ENCODE measurements around the gene EFCAB14. TPM values are rescaled to one million over a fixed set of nuclear protein-coding genes. Genes with fewer than 3 reads are reported as not detected.

The EFCAB14 gene
- total and polyA plus RNA-seq, 9 of the 15 experiments (the other 6 are each of a cell fraction or from before 2014, with no cell fraction given), result 7.3 to 49.0 (median 37.3) TPM

- no peak for TF ChIP-seq AFF1 (IDR thresholded peaks at IDR 0.05; ENCODE audit: low read depth in 1 of 2, partially characterized antibody in 2 of 2)
- TF ChIP-seq XRCC3 (IDR thresholded peaks at IDR 0.05), result no peak
- no peak for TF ChIP-seq ZNF174 (CRISPR knock-in tag; IDR thresholded peaks at IDR 0.05)
- no peak for TF ChIP-seq PRPF4 (IDR thresholded peaks at IDR 0.05; ENCODE audit: insufficient read depth, low read depth, low read length, poor library complexity, severe bottlenecking)
- TF ChIP-seq ZNF561 (CRISPR knock-in tag; conservative IDR thresholded peaks at IDR 0.05), result no peak
- no peak for TF ChIP-seq ARID3A (IDR thresholded peaks at IDR 0.05; ENCODE audit: borderline replicate concordance, low read depth, low read length)
- TF ChIP-seq CTBP1 (IDR thresholded peaks at IDR 0.05; ENCODE audit: borderline replicate concordance), result peak; percentile 49; the same call in 1 of the 2 replicates
- no peak for TF ChIP-seq RNF2 (IDR thresholded peaks at IDR 0.05)
- TF ChIP-seq CBFB (CRISPR knock-in tag; IDR thresholded peaks at IDR 0.05), result no peak
- TF ChIP-seq TAF9B (IDR thresholded peaks at IDR 0.05; ENCODE audit: partially characterized antibody), result no peak
- no peak for TF ChIP-seq ZNF436 (CRISPR knock-in tag; IDR thresholded peaks at IDR 0.05)
- TF ChIP-seq ZNF134 (CRISPR knock-in tag; conservative IDR thresholded peaks at IDR 0.05), result no peak
- 0 out of 2 replicates have a peak, but pooled peaks have one; percentile 48 for TF ChIP-seq POLR2AphosphoS2 (IDR thresholded peaks at IDR 0.05; ENCODE audit: low read length)
- no peak for TF ChIP-seq MBD1 (CRISPR knock-in tag; IDR thresholded peaks at IDR 0.05)
- TF ChIP-seq ZKSCAN8 (CRISPR knock-in tag; IDR thresholded peaks at IDR 0.05), result no peak
- no peak for TF ChIP-seq GATA2 (CRISPR knock-in tag; IDR thresholded peaks at IDR 0.05)
- TF ChIP-seq IFI16 (CRISPR knock-in tag; IDR thresholded peaks at IDR 0.05), result no peak
- no peak for TF ChIP-seq DLX4 (CRISPR knock-in tag; IDR thresholded peaks at IDR 0.05)
- no peak for TF ChIP-seq KAT7 (CRISPR knock-in tag; IDR thresholded peaks at IDR 0.05; ENCODE audit: borderline replicate concordance)
- TF ChIP-seq FOXA1 (IDR thresholded peaks at IDR 0.05; ENCODE audit: borderline replicate concordance), result no peak
- no peak for TF ChIP-seq EGR1 (conservative IDR thresholded peaks at IDR 0.05)
- TF ChIP-seq MTA3 (IDR thresholded peaks at IDR 0.05; ENCODE audit: borderline replicate concordance), result 0 out of 2 replicates have a peak, but pooled peaks have one; percentile 50
- no peak for TF ChIP-seq ZNF695 (CRISPR knock-in tag; IDR thresholded peaks at IDR 0.05)
Observed at GRCh38 chr1:46673749-46674182, 45.1 kb downstream of the EFCAB14 start (continued).

Measured in K562 (cell line).